ENCODE measurements around the gene ACTG2. TPM values are rescaled to one million over a fixed set of nuclear protein-coding genes. Genes with fewer than 3 reads are reported as not detected.

Gene ACTG2
- total and polyA plus RNA-seq, 10 of the 15 experiments (the other 5 are each of a cell fraction or from before 2014, with no cell fraction given): 0.06 to 0.97 (median 0.12) TPM; not detected in 7

DNA sequence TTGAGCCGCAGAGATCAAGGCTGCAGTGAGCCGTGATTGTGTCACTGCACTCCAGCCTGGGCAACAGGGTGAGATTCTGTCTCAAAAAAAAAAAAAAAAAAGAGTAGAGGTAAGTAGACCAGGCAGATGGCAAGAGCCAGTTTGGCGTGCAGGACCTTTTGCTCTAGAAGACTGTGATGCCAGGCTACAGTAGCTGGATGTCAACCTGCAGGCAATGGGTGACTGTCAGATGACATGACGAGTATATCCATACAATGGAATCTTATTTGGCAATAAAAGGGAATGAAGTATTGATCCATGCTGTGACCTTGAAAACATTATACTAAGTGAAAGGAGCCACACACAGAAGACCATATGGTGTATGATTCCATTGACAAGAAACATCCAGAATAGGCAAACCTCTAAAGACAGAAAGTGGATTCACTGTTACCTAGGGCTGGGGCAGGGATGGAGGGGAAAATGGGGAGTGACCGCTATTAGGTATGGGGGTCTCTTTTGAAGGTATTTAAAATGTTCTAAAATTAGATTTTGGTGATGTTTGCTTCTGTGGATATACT lies 22.7 kb downstream of the ACTG2 start (continued):
- no peak for TF ChIP-seq ZNF622 (IDR thresholded peaks at IDR 0.05)
- no peak for TF ChIP-seq NR2C2 (IDR thresholded peaks at IDR 0.05; ENCODE audit: borderline replicate concordance, control insufficient read depth, insufficient read length, low read depth)
- TF ChIP-seq SREBF2 (IDR thresholded peaks at IDR 0.05; ENCODE audit: low read length): no peak
- TF ChIP-seq ESRRA (IDR thresholded peaks at IDR 0.05; ENCODE audit: low read length): no peak
- TF ChIP-seq, protein P1, sequence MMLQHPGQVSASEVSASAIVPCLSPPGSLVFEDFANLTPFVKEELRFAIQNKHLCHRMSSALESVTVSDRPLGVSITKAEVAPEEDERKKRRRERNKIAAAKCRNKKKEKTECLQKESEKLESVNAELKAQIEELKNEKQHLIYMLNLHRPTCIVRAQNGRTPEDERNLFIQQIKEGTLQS (IDR thresholded peaks at IDR 0.05; ENCODE audit: borderline replicate concordance, extremely low read depth, low read depth, low read length): no peak
- TF ChIP-seq, protein P2, sequence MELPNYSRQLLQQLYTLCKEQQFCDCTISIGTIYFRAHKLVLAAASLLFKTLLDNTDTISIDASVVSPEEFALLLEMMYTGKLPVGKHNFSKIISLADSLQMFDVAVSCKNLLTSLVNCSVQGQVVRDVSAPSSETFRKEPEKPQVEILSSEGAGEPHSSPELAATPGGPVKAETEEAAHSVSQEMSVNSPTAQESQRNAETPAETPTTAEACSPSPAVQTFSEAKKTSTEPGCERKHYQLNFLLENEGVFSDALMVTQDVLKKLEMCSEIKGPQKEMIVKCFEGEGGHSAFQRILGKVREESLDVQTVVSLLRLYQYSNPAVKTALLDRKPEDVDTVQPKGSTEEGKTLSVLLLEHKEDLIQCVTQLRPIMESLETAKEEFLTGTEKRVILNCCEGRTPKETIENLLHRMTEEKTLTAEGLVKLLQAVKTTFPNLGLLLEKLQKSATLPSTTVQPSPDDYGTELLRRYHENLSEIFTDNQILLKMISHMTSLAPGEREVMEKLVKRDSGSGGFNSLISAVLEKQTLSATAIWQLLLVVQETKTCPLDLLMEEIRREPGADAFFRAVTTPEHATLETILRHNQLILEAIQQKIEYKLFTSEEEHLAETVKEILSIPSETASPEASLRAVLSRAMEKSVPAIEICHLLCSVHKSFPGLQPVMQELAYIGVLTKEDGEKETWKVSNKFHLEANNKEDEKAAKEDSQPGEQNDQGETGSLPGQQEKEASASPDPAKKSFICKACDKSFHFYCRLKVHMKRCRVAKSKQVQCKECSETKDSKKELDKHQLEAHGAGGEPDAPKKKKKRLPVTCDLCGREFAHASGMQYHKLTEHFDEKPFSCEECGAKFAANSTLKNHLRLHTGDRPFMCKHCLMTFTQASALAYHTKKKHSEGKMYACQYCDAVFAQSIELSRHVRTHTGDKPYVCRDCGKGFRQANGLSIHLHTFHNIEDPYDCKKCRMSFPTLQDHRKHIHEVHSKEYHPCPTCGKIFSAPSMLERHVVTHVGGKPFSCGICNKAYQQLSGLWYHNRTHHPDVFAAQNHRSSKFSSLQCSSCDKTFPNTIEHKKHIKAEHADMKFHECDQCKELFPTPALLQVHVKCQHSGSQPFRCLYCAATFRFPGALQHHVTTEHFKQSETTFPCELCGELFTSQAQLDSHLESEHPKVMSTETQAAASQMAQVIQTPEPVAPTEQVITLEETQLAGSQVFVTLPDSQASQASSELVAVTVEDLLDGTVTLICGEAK (IDR thresholded peaks at IDR 0.05; ENCODE audit: borderline replicate concordance): no peak
- TF ChIP-seq HDAC6 (IDR thresholded peaks at IDR 0.05; ENCODE audit: unreplicated experiment): no peak
- TF ChIP-seq HCFC1 (IDR thresholded peaks at IDR 0.05; ENCODE audit: low read length): no peak
- TF ChIP-seq, protein P3, sequence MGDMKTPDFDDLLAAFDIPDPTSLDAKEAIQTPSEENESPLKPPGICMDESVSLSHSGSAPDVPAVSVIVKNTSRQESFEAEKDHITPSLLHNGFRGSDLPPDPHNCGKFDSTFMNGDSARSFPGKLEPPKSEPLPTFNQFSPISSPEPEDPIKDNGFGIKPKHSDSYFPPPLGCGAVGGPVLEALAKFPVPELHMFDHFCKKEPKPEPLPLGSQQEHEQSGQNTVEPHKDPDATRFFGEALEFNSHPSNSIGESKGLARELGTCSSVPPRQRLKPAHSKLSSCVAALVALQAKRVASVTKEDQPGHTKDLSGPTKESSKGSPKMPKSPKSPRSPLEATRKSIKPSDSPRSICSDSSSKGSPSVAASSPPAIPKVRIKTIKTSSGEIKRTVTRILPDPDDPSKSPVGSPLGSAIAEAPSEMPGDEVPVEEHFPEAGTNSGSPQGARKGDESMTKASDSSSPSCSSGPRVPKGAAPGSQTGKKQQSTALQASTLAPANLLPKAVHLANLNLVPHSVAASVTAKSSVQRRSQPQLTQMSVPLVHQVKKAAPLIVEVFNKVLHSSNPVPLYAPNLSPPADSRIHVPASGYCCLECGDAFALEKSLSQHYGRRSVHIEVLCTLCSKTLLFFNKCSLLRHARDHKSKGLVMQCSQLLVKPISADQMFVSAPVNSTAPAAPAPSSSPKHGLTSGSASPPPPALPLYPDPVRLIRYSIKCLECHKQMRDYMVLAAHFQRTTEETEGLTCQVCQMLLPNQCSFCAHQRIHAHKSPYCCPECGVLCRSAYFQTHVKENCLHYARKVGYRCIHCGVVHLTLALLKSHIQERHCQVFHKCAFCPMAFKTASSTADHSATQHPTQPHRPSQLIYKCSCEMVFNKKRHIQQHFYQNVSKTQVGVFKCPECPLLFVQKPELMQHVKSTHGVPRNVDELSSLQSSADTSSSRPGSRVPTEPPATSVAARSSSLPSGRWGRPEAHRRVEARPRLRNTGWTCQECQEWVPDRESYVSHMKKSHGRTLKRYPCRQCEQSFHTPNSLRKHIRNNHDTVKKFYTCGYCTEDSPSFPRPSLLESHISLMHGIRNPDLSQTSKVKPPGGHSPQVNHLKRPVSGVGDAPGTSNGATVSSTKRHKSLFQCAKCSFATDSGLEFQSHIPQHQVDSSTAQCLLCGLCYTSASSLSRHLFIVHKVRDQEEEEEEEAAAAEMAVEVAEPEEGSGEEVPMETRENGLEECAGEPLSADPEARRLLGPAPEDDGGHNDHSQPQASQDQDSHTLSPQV (IDR thresholded peaks at IDR 0.05): no peak
- TF ChIP-seq ZNF274 (IDR thresholded peaks at IDR 0.05; ENCODE audit: insufficient read depth, insufficient read length): no peak
